ENCODE measurements around the gene TNK1. TPM values are rescaled to one million over a fixed set of nuclear protein-coding genes. Genes with fewer than 3 reads are reported as not detected.
"Not testable (repeated sequence)": the region's sequence is repeated elsewhere in the genome, so short reads cannot be mapped to it uniquely, and the experiment has no call there.

The TNK1 gene
- total and polyA plus RNA-seq, 10 donors: 4.2 to 16.2 (median 6.6) TPM

DNA sequence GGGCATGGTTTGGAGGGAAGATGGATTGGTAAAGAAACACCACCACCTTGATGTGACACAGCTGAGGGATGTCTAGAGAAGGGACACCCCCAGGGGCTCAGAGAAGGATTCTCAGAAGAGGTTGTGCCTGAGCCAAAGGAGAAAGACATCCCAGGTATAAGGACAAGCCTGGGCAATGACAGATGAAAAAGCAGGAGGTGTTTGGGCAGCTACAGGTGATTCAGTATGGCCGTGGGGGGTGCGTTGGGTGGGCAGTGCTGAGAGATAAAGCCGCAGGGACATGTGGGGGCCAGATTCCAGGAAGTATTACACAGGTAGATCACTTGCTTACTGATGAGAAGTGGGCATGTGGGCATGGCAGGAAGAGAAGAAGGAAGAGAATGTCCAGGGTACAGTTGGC, 19.0 kb upstream of the TNK1 start:
- no peak for TF ChIP-seq POLR2AphosphoS5 (IDR thresholded peaks at IDR 0.05)
- no peak for TF ChIP-seq POLR2A (IDR thresholded peaks at IDR 0.05)
- TF ChIP-seq, protein P1, sequence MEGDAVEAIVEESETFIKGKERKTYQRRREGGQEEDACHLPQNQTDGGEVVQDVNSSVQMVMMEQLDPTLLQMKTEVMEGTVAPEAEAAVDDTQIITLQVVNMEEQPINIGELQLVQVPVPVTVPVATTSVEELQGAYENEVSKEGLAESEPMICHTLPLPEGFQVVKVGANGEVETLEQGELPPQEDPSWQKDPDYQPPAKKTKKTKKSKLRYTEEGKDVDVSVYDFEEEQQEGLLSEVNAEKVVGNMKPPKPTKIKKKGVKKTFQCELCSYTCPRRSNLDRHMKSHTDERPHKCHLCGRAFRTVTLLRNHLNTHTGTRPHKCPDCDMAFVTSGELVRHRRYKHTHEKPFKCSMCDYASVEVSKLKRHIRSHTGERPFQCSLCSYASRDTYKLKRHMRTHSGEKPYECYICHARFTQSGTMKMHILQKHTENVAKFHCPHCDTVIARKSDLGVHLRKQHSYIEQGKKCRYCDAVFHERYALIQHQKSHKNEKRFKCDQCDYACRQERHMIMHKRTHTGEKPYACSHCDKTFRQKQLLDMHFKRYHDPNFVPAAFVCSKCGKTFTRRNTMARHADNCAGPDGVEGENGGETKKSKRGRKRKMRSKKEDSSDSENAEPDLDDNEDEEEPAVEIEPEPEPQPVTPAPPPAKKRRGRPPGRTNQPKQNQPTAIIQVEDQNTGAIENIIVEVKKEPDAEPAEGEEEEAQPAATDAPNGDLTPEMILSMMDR (IDR thresholded peaks at IDR 0.05 in 8 of 11, conservative IDR thresholded peaks at IDR 0.05 in 3 of 11): no peak
- H3K4me1 ChIP-seq: no peaks in the 10 kb centered on the region
- 53 to 88% (median 64%) methylated on average over 3 of the region's 3 CpGs for WGBS, 5 donors
- DNase-seq: no peak
- H3K27me3 ChIP-seq (replicated peaks in 1 of 7): no peaks in the 10 kb centered on the region
- no peak overlapping the region for H3K4me3 ChIP-seq
- no peak overlapping the region for H3K27ac ChIP-seq
- no peaks in the 10 kb centered on the region for H3K9me3 ChIP-seq
- H3K36me3 ChIP-seq: no peaks in the 10 kb centered on the region
- intact Hi-C loops (cut with DNase I; ENCODE audit: low total_unique reads): no loop called here

DNA sequence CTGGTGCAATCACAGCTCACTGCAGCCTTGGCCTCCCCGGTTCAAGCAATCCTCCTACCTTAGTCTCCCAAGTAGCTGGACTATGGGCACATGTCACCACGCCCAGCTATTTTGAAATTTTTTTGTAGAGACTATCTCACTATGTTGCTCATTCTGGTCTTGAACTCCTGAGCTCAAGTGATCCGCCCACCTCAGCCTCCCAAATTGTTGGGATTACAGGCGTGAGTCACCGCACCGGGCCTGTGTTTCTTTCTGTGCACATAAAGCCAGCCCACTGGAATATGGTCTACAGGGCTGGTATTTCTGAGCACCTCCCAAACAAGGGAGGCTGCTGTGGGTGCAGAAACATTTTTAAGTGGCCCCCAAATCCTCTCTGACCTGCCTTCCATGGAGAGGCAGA, 17.6 kb upstream of the TNK1 start:
- DNase-seq: no peak
- intact Hi-C loops (cut with DNase I; ENCODE audit: low total_unique reads): no loop called here
- Histone ChIP-seq H3K27me3 (replicated peaks in 1 of 7) (no peaks in the 10 kb centered on the region), H3K36me3 (no peaks in the 10 kb centered on the region), H3K4me1 (no peaks in the 10 kb centered on the region), H3K4me3 (no peak overlapping the region), H3K27ac (no peak overlapping the region), H3K9me3 (no peaks in the 10 kb centered on the region)
- TF ChIP-seq POLR2AphosphoS5 (IDR thresholded peaks at IDR 0.05) (no peak), POLR2A (IDR thresholded peaks at IDR 0.05) (no peak)
- TF ChIP-seq, protein P1 (IDR thresholded peaks at IDR 0.05 in 8 of 11, conservative IDR thresholded peaks at IDR 0.05 in 3 of 11): no peak
- WGBS, 5 donors: 92 to 96% (median 94%) methylated on average over 6 of the region's 6 CpGs

DNA sequence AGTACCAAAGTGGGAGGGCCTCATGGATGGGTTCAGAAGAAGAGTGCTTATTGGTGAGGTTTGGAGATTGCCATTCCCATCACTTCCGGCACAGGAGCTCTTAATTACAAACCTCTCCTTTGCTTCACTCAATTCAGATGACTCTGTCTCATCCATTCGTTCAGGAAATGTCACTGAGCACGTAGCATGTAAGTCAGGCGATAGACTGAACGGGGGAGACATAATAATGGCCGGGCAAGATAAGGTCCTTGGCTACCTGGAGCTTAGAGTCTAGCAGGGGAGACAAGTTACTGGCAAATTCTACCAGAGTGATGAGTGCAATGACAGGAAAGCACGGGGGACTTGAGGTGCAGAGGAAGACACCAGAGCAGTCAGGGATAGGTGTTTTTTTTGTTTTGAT, 14.9 kb upstream of the TNK1 start:
- H3K27me3 ChIP-seq (replicated peaks in 1 of 7); DNase-seq; H3K9me3 ChIP-seq; H3K36me3 ChIP-seq; H3K4me3 ChIP-seq; H3K4me1 ChIP-seq; intact Hi-C loops (cut with DNase I; ENCODE audit: low total_unique reads); H3K27ac ChIP-seq: not testable (repeated sequence)
- 87 to 96% (median 89%) methylated on average over 6 to 7 of the region's 7 CpGs for WGBS, 5 donors

DNA sequence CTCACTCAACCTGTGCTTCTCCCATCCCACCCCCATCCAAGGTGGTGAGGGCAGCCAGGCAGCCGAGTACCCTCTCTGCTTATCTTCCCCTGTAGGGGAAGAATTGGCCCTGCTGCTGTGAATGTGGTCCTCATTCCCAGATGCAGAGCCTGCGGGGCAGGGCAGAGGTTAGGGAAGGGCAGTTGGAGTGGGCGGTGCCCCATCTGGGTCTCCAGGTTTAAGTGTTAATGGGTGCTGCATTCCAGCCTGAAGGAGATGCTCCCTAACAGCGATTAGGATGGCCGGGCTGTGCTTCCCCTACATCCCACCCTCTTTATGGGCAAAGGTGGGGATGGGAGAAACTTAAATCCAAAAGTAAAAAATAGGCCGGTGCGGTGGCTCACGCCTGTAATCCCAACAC, 13.8 kb upstream of the TNK1 start:
- DNase-seq: no peak
- Histone ChIP-seq H3K36me3 (no peaks in the 10 kb centered on the region), H3K4me3 (no peak overlapping the region), H3K4me1 (no peaks in the 10 kb centered on the region), H3K27ac (no peak overlapping the region), H3K27me3 (replicated peaks in 1 of 7) (peaks cover 0 to 4% (median 0%) of the 10 kb centered on the region in 7 donors), H3K9me3 (no peaks in the 10 kb centered on the region)
- TF ChIP-seq, protein P1 (IDR thresholded peaks at IDR 0.05 in 8 of 11, conservative IDR thresholded peaks at IDR 0.05 in 3 of 11): no peak
- no peak for TF ChIP-seq POLR2AphosphoS5 (IDR thresholded peaks at IDR 0.05)
- TF ChIP-seq POLR2A (IDR thresholded peaks at IDR 0.05): no peak
- 84 to 93% (median 92%) methylated on average over 8 of the region's 8 CpGs for WGBS, 5 donors
- intact Hi-C loops (cut with DNase I; ENCODE audit: low total_unique reads): no loop called here
